Measurements from ENCODE around the gene ERG. TPM values are rescaled to one million over a fixed set of nuclear protein-coding genes. Genes with fewer than 3 reads are reported as not detected.

The ERG gene
- total and polyA plus RNA-seq, 9 of the 15 experiments (the other 6 are each of a cell fraction or from before 2014, with no cell fraction given) = 0.06 TPM; not detected in 8

DNA sequence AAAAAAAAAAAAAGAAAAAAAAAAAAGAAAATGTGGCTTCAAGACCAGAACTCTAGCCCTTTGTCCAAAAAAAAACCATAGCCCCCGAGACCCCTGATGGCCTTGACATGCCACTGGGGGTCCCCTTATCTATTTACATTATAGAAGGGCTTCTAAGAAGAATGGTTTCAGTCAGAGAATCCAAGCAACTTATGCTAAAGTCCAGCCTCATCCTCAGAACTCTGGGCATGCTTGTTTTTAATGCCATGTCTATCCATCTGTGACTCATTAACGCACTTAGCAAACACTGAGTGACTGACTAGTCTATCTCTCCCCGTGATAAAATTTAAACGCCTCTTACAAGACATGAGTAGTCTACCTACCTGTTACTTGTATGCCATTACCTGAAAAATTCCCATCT lies 29.3 kb downstream of the ERG start:
- no peak overlapping the region for H3K27ac ChIP-seq (ENCODE audit: extremely low read depth, low read depth, low read length)
- CTCF ChIA-PET (ENCODE audit: low intra/inter-chr PET ratio) = no interaction called here

DNA sequence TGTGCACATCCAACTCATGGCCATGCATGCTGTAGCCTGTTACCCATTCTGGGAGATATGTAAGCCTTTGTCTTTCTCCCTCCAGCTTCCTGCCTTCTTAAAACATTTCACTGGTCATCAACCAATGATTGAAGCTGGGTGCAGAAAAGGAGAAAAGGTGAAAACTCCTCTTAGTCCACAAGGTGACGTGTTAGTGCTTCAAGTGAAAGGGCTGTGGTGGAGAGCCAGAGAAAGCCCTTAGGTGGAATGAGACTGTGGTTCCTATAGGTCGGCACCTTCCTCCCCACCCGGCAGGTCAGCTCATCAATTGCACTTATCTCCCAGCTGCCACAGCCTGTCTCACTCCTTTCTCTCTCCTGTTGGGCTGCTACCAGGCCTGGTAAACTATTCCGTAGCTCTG lies 30.4 kb downstream of the ERG start:
- Histone ChIP-seq H3K4me3 (no peak overlapping the region), H3K79me2 (ENCODE audit: control insufficient read depth, insufficient read depth, low read length) (no peaks in the 10 kb centered on the region), H3K9ac (ENCODE audit: insufficient read depth in 1 of 2, low read depth in 2 of 2, low read length in 2 of 2) (no peak overlapping the region), H3K36me3 (ENCODE audit: control insufficient read depth, insufficient read depth, low read length) (no peaks in the 10 kb centered on the region), H3K4me2 (ENCODE audit: insufficient read depth, low read length) (no peak overlapping the region), H3K27me3 (ENCODE audit: control insufficient read depth in 2 of 2, insufficient read depth in 2 of 2, low read length in 2 of 2) (peaks cover 0 to 13% of the 10 kb centered on the region in 2 experiments; a peak in 2 of 5 replicates), H2AFZ (ENCODE audit: low read depth, low read length) (no peak overlapping the region), H3K9me3 (replicated peaks; ENCODE audit: control insufficient read depth, insufficient read depth, low read depth, low read length) (no peaks in the 10 kb centered on the region), H4K20me1 (replicated peaks; ENCODE audit: control insufficient read depth, insufficient read depth, low read length) (no peaks in the 10 kb centered on the region), H3K27ac (ENCODE audit: extremely low read depth, low read depth, low read length) (no peak overlapping the region), H3K9me1 (ENCODE audit: control insufficient read depth, insufficient read depth, low read length) (no peaks in the 10 kb centered on the region), H3K4me1 (replicated peaks in 1 of 2; ENCODE audit: control insufficient read depth in 2 of 2, insufficient read depth in 2 of 2, low read length in 2 of 2) (peaks cover 0 to 3% of the 10 kb centered on the region in 2 experiments; a peak in 1 of 5 replicates)
- no peak for TF ChIP-seq E2F3 (CRISPR knock-in tag; IDR thresholded peaks at IDR 0.05)
- peak in 1 of 2 experiments; percentile 40; a peak in 2 of 4 replicates for TF ChIP-seq RAD21 (CRISPR knock-in tag; conservative IDR thresholded peaks at IDR 0.05 in 1 of 2, IDR thresholded peaks at IDR 0.05 in 1 of 2)
- TF ChIP-seq BACH1 (tag; IDR thresholded peaks at IDR 0.05) = no peak
- TF ChIP-seq, protein P1, sequence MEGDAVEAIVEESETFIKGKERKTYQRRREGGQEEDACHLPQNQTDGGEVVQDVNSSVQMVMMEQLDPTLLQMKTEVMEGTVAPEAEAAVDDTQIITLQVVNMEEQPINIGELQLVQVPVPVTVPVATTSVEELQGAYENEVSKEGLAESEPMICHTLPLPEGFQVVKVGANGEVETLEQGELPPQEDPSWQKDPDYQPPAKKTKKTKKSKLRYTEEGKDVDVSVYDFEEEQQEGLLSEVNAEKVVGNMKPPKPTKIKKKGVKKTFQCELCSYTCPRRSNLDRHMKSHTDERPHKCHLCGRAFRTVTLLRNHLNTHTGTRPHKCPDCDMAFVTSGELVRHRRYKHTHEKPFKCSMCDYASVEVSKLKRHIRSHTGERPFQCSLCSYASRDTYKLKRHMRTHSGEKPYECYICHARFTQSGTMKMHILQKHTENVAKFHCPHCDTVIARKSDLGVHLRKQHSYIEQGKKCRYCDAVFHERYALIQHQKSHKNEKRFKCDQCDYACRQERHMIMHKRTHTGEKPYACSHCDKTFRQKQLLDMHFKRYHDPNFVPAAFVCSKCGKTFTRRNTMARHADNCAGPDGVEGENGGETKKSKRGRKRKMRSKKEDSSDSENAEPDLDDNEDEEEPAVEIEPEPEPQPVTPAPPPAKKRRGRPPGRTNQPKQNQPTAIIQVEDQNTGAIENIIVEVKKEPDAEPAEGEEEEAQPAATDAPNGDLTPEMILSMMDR (IDR thresholded peaks at IDR 0.05 in 2 of 3, conservative IDR thresholded peaks at IDR 0.05 in 1 of 3; ENCODE audit: insufficient read depth in 2 of 3, low read depth in 1 of 3, low read length in 3 of 3) = peak in 2 of 3 experiments; percentile 14 to 17; a peak in 2 of 6 replicates
- TF ChIP-seq NFRKB (IDR thresholded peaks at IDR 0.05; ENCODE audit: low read depth) = no peak
- ATAC-seq = no peak; the same call in 2 of the 3 replicates
- CTCF ChIA-PET (ENCODE audit: low intra/inter-chr PET ratio) = no interaction called here
- in situ Hi-C loops (cut with MboI) = no loop called here
- 2% methylated on average over 4 of the region's 4 CpGs for WGBS (ENCODE audit: insufficient coverage, low coverage, missing lambda C conversion rate)
- DNase-seq (ENCODE audit: extremely low read depth in 1 of 4, low spot score in 3 of 4) = no peak
- POLR2A ChIA-PET = interaction anchor here (0.6 kb wide), 1 partner anchor 125 kb away, joined by 3 read pairs; no protein-coding TSS in a partner anchor
- intact Hi-C loops (cut with micrococcal nuclease) = no loop called here
- FAIRE-seq = no peak
- no TSS peak for BruUV-seq (replicated peaks)

More for the DNA sequence above, 29.3 kb downstream of the ERG start:
- Histone ChIP-seq H3K27me3 (ENCODE audit: control insufficient read depth in 2 of 2, insufficient read depth in 2 of 2, low read length in 2 of 2) (peaks cover 0 to 14% of the 10 kb centered on the region in 2 experiments; a peak in 2 of 5 replicates), H3K4me2 (ENCODE audit: insufficient read depth, low read length) (no peak overlapping the region), H4K20me1 (replicated peaks; ENCODE audit: control insufficient read depth, insufficient read depth, low read length) (no peaks in the 10 kb centered on the region), H3K4me1 (replicated peaks in 1 of 2; ENCODE audit: control insufficient read depth in 2 of 2, insufficient read depth in 2 of 2, low read length in 2 of 2) (peaks cover 0 to 4% of the 10 kb centered on the region in 2 experiments; a peak in 1 of 5 replicates), H3K4me3 (no peak overlapping the region), H3K9ac (ENCODE audit: insufficient read depth in 1 of 2, low read depth in 2 of 2, low read length in 2 of 2) (no peak overlapping the region), H3K36me3 (ENCODE audit: control insufficient read depth, insufficient read depth, low read length) (no peaks in the 10 kb centered on the region), H3K79me2 (ENCODE audit: control insufficient read depth, insufficient read depth, low read length) (no peaks in the 10 kb centered on the region), H2AFZ (ENCODE audit: low read depth, low read length) (no peak overlapping the region), H3K9me1 (ENCODE audit: control insufficient read depth, insufficient read depth, low read length) (no peaks in the 10 kb centered on the region), H3K9me3 (replicated peaks; ENCODE audit: control insufficient read depth, insufficient read depth, low read depth, low read length) (no peaks in the 10 kb centered on the region)
- 2% methylated on average over 4 of the region's 4 CpGs for WGBS (ENCODE audit: insufficient coverage, low coverage, missing lambda C conversion rate)
- no TSS peak for BruUV-seq (replicated peaks)
- in situ Hi-C loops (cut with MboI) (no loop called here), intact Hi-C loops (cut with micrococcal nuclease) (no loop called here)
- no peak for TF ChIP-seq HNRNPH1 (optimal IDR thresholded peaks at IDR 0.05; ENCODE audit: low read depth, low read length)
- TF ChIP-seq, protein P2, sequence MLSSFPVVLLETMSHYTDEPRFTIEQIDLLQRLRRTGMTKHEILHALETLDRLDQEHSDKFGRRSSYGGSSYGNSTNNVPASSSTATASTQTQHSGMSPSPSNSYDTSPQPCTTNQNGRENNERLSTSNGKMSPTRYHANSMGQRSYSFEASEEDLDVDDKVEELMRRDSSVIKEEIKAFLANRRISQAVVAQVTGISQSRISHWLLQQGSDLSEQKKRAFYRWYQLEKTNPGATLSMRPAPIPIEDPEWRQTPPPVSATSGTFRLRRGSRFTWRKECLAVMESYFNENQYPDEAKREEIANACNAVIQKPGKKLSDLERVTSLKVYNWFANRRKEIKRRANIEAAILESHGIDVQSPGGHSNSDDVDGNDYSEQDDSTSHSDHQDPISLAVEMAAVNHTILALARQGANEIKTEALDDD (IDR thresholded peaks at IDR 0.05) = peak; percentile 28; the same call in 1 of the 2 replicates
- FAIRE-seq (no peak), DNase-seq (ENCODE audit: extremely low read depth in 1 of 4, low spot score in 3 of 4) (no peak), ATAC-seq (no peak)
- POLR2A ChIA-PET = interaction anchor here (0.6 kb wide), 1 partner anchor 10 kb away, joined by 3 read pairs; no protein-coding TSS in a partner anchor
